Measurements from ENCODE around the gene PDP2. TPM values are rescaled to one million over a fixed set of nuclear protein-coding genes. Genes with fewer than 3 reads are reported as not detected.

The PDP2 gene
- total and polyA plus RNA-seq, 2 donors (not counting 3 experiments of a cell fraction or from before 2014, with no cell fraction given) = 4.4 to 9.3 TPM

DNA sequence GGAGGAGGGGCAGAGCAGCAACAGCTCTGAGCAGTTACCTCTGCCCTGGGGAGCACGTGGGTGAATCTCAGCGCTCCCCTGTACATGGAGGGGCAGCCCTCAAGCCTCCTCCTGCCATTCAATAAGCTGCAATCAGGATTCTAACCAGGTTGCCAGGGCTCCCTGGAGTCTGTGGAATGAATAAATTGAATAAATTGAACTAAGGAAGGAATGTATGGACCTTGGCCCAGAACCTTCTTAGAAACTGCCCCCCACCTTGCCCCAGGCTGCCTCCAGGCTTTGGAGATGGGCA, 39.9 kb downstream of the PDP2 start:
- no TSS peak for BruUV-seq (replicated peaks)
- Histone ChIP-seq H3K4me3 (replicated peaks in 1 of 3; ENCODE audit: insufficient read depth in 1 of 3, low read depth in 1 of 3, low read length in 3 of 3) (no peak overlapping the region), H3K9me1 (replicated peaks; ENCODE audit: control insufficient read depth, extremely low read depth, insufficient read depth, low read length) (no peaks in the 10 kb centered on the region), H3K9ac (replicated peaks; ENCODE audit: extremely low read depth, insufficient read depth, low read length) (no peak overlapping the region), H3K79me2 (ENCODE audit: control insufficient read depth, insufficient read depth, low read length) (no peaks in the 10 kb centered on the region), H3K4me2 (ENCODE audit: insufficient read depth, low read length) (no peak overlapping the region), H2AFZ (ENCODE audit: low read depth, low read length) (no peak overlapping the region), H3K27me3 (ENCODE audit: control insufficient read depth in 2 of 2, insufficient read depth in 2 of 2, low read length in 2 of 2) (peaks cover 29 to 31% of the 10 kb centered on the region in 2 experiments), H4K20me1 (replicated peaks; ENCODE audit: control insufficient read depth, extremely low read depth, insufficient read depth, low read length) (no peaks in the 10 kb centered on the region), H3K36me3 (ENCODE audit: control insufficient read depth in 2 of 2, extremely low read depth in 1 of 2, insufficient read depth in 2 of 2, low read length in 2 of 2) (no peaks in the 10 kb centered on the region), H3K9me3 (replicated peaks; ENCODE audit: control insufficient read depth, insufficient read depth, low read length) (no peaks in the 10 kb centered on the region), H3K27ac (ENCODE audit: insufficient read depth, low read depth, low read length) (no peak overlapping the region), H3K4me1 (ENCODE audit: control insufficient read depth, extremely low read depth, insufficient read depth, low read length) (peaks cover 2% of the 10 kb centered on the region)
- intact Hi-C loops (cut with micrococcal nuclease) (no loop called here), dilution Hi-C loops (cut with MboI; ENCODE audit: extremely low pct_ligation_motif_present, low sequenced_read_pairs) (no loop called here)
- ChIA-PET CTCF (interaction anchor here (1.5 to 5.2 kb wide), 4 partner anchors 8 to 36 kb away, joined by 3 to 25 read pairs (median 14); no protein-coding TSS in a partner anchor), POLR2A (no interaction called here)
- no peak for FAIRE-seq
- TF ChIP-seq, protein P1, sequence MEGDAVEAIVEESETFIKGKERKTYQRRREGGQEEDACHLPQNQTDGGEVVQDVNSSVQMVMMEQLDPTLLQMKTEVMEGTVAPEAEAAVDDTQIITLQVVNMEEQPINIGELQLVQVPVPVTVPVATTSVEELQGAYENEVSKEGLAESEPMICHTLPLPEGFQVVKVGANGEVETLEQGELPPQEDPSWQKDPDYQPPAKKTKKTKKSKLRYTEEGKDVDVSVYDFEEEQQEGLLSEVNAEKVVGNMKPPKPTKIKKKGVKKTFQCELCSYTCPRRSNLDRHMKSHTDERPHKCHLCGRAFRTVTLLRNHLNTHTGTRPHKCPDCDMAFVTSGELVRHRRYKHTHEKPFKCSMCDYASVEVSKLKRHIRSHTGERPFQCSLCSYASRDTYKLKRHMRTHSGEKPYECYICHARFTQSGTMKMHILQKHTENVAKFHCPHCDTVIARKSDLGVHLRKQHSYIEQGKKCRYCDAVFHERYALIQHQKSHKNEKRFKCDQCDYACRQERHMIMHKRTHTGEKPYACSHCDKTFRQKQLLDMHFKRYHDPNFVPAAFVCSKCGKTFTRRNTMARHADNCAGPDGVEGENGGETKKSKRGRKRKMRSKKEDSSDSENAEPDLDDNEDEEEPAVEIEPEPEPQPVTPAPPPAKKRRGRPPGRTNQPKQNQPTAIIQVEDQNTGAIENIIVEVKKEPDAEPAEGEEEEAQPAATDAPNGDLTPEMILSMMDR (IDR thresholded peaks at IDR 0.05; ENCODE audit: extremely low read depth in 1 of 2, insufficient read depth in 1 of 2, low read depth in 1 of 2, low read length in 2 of 2) = no peak
- TF ChIP-seq MYC (IDR thresholded peaks at IDR 0.05; ENCODE audit: low read depth, low read length) = no peak
- no peak for TF ChIP-seq EZH2 (IDR thresholded peaks at IDR 0.05; ENCODE audit: borderline replicate concordance, low read depth, low read length, severe bottlenecking)
- TF ChIP-seq POLR2AphosphoS5 (IDR thresholded peaks at IDR 0.05; ENCODE audit: insufficient read depth, low read depth, low read length) = no peak
- TF ChIP-seq JUN (IDR thresholded peaks at IDR 0.05; ENCODE audit: borderline replicate concordance, insufficient read depth, insufficient read length, low read depth) = no peak
- no peak for TF ChIP-seq FOS (IDR thresholded peaks at IDR 0.05; ENCODE audit: borderline replicate concordance, insufficient read depth, low read length)
- no peak for TF ChIP-seq GATA2 (IDR thresholded peaks at IDR 0.05; ENCODE audit: insufficient read depth, insufficient read length, low read depth, low read length)
- no peak for DNase-seq (ENCODE audit: low read depth, low spot score)
